CMK (cell line): ENCODE measurements around the gene OSTF1.

Experiments
- DNase-seq: peaks from one replicate; pipeline ENCODE4 v3.0.0-alpha.2; 2010; ENCODE audit warnings: low read depth

Gene OSTF1

DNA sequence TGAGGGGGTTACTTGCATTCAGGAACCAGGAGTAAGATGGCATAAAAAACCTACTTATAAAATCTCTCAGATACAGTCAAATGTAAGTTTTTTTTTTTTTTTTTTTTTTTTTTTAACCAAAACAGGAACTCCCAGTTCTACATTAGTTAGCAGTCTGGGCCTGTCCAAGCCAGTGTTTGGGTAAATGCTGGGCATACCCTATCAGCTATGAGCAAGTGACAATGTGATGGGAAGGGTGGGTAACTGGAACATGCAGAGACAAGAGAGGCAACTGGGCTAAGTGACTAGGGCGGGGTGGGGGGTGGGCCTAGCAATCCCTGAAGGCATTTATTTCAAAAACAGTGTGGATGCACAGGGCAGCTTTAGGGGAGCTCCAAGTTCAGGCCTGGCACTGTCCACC is 2.7 kb upstream of the OSTF1 start:
- DNase-seq, result no peak

DNA sequence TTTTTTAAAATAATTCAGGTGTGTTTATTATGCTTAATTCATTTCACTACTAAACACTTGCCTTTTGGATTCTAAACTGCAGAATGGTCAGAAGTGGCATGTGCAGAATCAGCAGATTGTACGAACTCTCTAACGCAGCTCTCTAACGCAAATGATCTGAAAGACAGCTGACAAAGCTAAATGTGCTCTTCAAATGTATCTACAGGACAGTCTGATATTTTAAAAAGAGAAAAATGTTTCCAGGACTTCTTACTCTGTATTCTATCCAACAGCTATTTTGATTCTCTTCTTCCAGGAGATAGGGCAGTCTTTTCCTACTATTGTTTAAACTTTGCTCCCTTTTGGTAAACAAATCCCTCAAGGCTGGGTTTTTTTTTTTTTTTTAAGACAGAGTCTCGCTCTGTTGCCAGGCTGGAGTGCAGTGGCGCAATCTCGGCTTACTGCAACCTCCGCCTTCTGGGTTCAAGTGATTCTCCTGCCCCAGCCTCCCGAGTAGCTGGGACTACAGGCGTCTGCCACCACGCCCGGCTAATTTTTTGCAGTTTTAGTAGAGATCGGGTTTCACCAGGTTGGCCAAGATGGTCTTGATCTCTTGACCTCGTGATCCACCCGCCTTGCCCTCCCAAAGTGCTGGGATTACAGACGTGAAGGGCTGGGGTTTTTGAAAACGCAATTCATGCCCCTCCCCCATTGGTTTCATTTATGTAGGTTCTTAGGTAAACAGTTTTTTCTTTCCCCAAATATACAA is 1.6 kb upstream of the OSTF1 start:
- no peak for DNase-seq

DNA sequence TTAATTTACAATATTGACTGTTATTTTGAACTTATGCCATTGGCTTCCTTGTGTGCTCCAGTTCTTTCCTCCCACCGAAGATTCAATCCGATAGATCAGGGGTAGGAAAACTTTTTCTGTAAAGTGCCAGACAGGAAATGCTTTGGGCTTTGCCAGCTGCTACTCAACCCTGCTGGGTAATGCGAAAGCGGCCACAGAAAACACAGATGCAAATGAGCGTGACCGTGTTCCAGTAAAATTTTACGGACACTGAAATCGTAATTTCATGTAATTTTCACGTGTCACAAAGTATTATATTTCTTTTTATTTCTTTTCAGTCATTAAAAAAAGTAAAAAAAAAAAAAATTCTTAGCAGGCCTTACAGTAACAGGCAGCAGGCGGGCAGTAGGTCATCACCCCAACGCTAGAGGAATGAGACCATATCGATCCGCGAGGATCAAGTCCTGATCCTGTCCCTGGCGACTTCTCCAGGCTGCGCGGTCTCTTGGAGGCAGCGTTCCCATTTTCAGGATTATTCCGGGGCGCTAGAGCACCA is 958 bp upstream of the OSTF1 start:
- DNase-seq, result no peak

DNA sequence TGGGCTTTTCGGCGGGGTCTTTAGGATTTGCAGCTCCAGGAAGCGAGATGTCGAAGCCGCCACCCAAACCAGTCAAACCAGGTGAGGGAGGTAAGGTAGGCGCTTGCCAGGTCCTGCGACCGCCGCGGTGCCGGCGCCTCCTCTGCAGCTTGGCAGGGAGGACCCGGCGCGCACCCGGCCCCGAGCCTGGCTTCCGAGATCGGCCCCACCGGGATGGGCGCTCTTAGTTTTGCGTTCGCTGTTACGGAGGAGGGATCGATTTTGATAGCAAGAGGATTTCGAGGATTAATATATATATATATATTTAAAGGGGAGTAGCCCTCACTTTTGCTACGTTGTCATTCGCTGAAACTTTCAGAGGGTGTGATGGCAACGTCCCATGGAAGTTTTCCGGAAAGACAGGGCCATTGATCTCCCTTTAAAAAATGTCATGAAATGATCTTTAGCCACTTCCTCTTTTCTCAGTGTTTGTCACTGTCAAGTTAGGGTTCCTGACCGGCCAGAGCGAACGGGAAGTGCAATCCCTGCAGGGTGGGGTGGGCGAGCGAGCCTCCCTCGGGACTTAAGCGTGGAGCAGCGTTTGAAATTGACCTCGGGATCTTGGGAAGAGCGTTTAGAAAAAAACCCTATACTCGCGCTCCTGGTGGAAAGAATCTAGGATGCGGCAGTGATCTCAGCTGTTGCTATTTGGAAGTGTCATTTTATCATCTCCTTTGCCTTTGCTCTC is 495 bp downstream of the OSTF1 start:
- no peak for DNase-seq

DNA sequence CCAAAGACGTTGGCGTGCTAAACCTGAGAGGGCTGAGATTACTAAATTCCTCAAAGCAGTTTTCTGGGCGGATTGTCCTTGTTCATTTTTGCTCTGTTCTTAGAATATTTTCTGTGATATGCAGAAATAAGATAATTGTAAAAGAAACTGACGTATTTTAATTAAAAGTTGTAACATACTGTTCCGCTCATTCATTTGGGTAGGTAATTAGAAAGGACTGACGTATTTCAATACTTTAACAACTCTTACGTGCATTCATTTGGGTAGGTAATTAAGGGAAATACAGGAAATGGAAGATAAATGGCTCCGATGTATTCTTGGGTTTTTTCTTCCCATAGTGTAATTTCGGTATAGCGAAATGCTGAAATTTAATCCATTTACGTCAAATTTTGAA is 1.1 kb downstream of the OSTF1 start:
- DNase-seq, result no peak

DNA sequence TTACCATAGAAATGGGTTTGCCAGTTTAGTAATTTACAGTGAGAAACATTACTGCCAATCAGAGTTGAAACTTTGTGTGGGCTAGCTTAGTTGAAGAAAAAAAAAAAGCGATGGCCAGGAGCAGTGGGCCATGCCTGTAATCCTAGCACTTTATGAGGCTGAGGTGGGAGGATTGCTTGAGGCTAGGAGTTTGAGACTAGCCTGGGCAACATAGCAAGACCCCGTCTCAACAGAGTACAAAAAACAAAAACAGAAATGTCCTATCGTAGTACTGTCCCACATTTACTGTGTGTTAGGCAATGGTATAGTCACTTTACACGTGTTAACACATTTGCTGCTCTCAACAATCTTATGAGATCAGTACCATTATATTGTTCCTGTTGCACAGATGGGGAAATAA is 2.3 kb downstream of the OSTF1 start:
- no peak for DNase-seq

DNA sequence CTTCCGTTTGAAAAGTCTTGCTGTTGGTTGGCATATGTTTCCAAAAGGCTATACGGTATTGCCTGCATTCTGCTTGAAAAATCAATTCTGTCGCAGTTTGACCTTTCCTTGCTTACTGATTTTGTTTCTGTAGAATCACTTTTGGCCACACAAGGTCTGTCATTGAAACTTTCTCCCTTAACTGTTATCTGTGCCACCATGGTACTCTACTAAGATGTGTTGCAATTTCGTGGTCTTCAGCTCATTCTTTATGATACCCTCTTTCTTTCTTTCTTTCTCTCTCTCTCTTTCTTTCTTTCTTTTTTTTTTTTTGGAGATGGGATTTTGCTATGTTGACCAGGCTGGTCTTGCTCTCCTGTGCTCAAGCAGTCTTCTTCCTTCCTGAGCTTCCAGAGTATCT is 4.5 kb downstream of the OSTF1 start:
- DNase-seq, result no peak

DNA sequence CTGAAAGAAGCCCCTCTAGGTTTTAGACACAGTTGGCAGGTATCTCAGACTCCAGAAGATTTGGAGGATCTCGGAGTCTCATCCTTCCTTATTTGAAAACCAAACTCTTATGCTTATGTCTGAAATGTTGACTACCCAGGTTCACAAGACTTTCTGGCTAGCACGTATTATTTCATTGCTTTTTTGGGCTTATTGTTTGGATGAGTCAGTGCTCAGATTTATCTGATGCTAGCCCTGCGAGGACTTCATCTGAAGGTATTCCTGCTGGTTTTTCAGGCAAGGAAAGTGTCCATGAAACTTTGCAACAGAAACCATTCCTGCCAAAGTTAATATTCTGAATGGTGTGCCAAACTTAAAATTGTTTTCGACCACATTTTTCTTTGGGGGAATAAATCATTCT is 8.5 kb downstream of the OSTF1 start:
- DNase-seq, result no peak

DNA sequence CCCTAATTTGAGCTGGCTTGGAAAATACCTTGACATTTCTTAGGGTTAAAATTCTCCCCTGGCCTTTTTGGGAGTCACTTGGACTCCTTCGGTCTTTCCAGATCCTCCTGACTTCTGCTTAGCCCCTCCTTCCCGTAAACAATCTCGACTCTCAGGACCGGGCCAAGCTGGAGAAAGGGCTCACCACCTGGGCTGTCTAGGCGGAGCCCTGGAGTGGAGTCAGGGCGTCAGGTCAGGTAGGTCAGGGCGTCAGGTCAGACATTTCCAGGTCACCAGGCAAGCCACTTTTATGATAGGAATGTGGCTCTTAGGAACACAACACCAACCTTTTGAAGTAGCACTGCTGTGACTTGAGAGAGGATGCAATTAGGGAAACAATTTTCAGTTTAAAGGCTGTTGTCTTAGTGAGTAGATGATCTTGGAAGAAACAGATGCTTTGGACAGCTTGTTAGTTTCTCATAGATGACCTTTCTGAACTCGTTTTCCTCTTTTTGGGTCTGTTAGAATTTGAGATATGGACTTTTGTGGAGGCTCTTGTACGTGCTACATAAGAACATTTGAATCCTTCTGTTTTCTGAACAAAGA is 12.8 kb downstream of the OSTF1 start:
- no peak for DNase-seq

DNA sequence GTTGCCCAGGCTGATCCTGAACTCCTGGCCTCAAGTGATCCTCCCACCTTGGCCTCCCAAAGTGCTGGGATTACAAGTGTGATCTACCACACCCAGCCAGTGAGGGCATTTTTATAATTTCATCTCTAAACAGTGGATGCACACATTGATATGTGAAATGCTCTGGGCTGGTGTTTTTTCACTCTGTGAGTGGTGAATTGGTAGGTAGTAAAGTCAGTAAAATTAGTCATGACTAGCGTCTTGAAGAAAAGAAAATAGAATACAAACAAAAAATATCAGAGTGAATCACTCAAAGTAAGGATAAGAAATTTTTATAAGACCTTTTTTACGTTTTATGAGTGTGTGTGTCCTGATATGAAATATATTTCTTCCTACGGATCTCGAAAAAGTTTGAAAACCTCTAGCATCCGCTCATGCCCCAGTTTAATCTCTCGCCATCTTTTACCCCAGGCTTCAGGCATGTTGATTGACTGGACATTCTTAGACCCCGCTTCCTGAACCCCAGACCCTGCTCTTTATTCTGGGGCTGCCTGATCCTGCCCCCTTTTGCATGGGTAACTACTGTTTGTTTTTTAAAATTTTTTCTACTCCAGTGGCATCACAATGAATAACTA is 14.0 kb downstream of the OSTF1 start:
- DNase-seq, result no peak

DNA sequence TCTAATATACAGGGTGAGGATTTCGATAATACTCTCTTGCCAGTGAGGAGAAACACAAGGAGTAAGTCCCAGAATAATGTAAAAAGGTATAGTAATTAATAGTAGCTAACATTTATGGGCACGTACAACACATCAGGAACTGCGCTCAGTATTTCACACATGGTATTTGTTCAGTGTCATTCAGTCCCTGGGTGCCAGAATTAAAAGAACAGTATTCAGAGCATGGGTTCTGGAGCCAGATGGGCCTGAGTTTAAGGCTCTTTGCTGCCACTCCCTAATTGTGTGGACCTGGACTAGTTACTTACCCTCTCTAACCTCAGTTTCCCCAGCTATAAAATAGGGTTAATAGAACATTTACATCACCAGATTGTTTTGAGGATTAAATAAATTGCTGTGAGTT is 16.3 kb downstream of the OSTF1 start:
- no peak for DNase-seq

DNA sequence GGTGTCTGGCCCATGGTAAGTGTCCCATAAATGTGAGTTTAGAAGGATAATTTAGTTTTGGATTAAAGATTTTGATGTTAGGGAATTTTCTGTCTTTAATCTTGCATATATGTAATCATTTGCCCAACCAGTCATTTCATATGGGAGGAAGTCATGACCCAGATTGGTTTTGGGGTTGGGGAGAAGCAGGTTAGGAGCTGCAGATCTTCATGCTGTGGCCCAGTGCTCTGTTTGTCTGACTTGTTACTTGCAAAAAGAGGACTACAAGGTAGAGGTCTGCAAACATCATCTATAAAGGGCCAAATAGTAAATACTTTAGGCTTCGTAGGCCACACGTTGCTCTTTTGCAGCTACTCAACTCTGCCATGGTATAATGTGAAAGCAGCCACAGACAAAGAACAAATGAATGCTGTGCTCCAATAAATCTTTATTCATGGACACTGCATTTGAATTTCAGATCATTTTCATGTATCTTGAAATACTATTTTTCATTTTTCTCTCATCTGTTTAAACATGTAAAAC is 16.8 kb downstream of the OSTF1 start:
- DNase-seq, result no peak

DNA sequence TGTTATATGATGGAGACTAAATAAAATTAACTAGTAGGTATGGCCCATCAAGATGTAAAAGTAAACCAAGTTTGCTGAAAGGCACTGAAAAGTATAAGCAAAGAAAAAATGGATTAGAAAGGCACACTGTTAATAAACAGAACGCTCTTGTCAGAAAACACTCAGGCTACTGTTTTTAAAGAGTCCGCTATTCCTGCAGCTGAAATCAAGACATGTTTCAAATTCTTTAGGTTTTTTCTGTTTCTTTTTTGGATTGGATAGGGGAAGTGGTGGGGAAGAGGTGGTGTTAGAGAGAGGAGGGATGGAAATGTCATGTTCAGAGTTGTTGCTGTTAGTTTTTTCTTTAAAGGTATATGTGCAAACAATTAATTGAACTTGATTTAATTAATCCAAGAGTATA is 17.5 kb downstream of the OSTF1 start:
- no peak for DNase-seq

DNA sequence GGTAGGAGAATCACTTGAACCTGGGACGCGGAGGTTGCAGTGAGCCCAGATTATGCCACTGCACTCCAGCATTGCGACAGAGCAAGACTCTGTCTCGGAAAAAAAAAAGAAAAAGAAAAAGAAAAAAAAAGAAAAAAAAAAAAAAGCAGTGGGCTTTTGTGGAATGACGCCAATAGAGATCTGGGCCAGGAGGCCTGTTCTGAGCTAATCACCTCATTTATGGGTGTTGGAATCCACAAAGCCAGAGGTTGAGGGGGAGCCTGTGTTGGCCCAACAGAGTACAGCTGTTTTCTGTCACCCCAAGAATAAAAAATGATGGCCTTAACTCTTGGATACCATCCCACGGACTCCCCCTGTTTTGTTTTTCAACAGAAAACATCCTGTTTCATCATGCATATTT is 18.5 kb downstream of the OSTF1 start:
- DNase-seq, result no peak

DNA sequence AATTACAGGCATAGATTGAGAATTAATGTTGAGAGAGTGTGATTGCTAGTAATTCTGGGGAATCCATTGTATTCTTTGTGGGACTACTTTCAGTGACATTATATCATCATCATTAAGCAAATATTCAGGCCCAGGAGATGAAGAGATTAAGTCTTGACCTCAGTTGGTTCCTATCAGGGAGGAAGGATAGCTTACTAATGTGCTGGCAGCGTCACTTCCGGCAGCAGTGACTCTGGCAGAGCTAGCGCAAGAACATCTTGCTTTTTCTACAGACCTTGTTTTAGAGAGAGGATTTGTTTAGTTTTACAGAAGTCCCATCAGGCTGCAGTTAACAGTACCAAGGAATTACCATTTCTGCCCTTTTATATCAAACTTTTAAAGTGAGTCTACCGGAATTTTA is 20.3 kb downstream of the OSTF1 start:
- no peak for DNase-seq

DNA sequence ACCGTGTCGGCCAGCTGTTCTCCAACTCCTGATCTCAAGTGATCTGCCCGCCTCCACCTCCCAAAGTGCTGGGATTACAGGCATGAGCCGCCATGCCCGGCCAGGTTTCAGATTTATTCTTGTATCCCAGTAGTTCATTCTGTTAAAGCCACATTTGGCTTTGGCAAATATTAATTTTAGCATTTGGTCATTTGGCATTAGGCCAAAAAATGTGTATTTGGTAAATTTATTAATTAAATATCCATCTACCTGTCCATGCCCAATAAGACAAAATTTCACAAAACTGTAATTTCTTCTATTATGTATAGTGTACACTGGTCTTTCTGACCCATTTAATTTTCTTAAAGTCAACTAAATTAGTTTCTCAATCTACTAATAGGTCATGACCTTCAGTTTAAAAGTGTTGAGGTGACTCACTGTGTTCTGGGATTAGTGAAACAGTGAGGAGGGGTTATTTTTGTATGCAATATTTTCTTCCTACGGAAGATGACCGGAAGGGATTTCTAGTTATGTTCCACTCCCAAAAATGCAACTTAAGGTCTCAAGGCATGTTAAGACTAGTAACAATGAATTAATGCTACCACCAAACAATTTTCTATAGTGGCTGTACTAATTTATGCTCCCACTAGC is 21.0 kb downstream of the OSTF1 start:
- DNase-seq, result no peak

DNA sequence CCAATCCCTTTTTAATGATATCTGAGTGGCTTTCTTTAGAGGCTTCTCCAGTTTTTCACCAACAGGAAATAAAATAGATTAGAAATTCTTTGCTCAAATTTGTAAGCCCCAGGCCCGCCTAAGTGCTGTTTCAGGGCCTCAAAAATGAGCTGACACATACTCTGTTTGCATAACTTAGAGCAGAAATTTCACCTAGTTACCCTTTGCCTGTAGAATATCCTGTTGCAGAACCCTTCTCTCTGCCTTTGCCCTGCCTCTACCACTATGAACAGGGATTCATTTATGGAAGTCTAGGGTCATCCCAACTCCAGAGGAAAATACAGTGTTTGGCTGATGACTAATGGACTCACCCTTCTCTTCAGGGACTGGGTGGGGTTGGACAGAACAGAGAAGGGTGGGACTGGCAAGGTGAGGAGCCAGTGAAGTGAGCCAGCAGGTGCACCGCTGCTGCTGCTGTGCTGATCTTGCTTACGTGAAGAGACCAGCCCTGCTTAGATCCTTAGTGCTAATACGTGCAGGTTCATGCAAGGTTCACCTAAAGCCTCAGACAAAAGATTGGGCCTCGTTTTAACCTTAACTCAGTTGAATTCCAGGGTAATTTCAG is 22.8 kb downstream of the OSTF1 start:
- no peak for DNase-seq

DNA sequence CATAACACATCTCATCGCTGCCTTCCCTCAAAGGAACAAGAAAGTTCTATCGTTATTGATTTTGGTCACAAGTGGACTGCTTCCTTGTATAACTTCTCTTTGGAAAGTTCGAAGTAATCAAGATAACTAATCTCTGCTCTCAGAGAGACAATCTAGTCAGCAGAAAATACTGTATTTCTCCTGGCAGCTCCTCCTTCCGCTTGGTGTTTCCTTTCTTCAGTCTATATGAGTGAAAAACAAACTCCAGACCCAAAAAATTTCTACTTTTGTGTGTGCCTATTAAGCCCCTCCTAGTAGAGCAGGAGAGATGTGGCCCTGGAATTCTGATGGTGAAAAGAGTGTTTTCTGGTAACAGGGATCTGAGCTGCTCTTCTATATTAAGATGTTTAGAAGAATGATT is 24.5 kb downstream of the OSTF1 start:
- DNase-seq, result no peak

DNA sequence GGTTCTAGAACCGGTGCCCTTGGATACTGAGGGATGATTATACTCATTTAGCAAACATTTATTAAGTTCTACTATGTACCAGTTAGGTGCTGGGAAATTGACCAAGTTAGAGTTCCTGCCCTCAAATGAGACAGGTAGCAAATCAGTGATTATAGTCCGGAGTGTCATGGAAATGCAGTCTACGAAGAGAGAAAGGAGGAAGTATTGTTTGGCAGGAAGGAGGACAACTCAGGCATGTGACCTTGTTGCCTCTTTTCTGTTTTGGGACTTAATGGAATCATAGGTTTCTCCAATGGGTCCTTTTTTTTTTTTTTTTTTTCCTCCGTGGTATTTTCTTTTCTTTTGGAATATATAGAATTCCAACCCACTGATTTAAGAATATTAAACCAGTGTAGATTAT is 28.0 kb downstream of the OSTF1 start:
- no peak for DNase-seq

DNA sequence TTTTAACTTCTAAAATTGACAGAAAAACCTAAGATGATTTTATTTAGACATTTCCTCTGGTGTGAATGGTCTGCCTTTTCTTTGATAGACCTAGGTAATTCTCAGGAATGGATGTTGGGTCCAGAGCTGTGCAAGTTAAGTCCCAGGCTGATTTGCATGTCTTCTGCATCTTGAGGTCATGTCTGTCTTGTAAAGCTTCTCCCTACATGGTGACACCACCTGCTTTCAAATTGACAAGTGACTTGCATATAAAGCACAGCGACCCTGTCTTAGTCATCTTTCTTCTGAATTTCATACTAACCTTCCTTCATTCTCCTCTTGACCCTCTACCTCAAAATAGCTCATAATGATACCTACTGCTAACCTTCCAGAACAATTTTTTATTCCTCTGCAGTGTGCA is 29.2 kb downstream of the OSTF1 start:
- no peak for DNase-seq

DNA sequence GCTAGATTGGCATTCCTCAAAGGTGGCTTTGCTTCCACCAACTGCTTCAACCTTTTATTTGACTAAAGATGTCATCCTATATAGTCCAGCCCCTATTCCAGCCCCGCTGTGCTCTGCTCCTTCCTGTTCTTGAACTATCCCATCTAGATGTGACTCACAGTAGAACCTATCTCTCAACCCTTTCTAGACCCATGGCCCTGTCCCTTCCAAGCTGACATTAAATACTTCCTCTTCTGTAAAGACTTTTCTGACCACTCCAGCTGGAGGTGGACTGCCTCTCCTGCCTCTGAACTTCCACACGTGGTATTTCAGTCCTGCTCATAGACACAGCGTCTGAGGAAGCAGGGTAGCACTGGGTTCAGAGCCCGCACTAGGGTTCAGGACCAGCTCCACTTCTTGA is 32.4 kb downstream of the OSTF1 start:
- no peak for DNase-seq
